Muscle layer of duodenum (tissue), 2 donors: Measurements from ENCODE around the gene ABCA1.

Source experiments
- H3K27ac ChIP-seq: one replicate; pipeline ENCODE4 v1.7.0; 2013; ENCODE audit warnings: mild to moderate bottlenecking, low read length
- H3K27me3 ChIP-seq: one replicate; pipeline ENCODE4 v1.7.0; 2013; ENCODE audit warnings: low read depth, mild to moderate bottlenecking, control low read depth, low read length
- H3K36me3 ChIP-seq, 2 donors: one replicate each; pipeline ENCODE4 v1.7.0; 2013; ENCODE audit warnings: low read length in 2 of 2, control low read depth in 1 of 2, mild to moderate bottlenecking in 1 of 2; ENCODE audit not compliant: insufficient read depth in 2 of 2, control insufficient read depth in 1 of 2
- H3K4me1 ChIP-seq, 2 donors: one replicate each; pipeline ENCODE4 v1.7.0; 2013; ENCODE audit warnings: low read length in 2 of 2, mild to moderate bottlenecking in 2 of 2, control low read depth in 1 of 2, moderate library complexity in 1 of 2; ENCODE audit not compliant: insufficient read depth in 2 of 2, control insufficient read depth in 1 of 2
- H3K4me3 ChIP-seq, 2 donors: one replicate each; pipeline ENCODE4 v1.7.0; 2013; ENCODE audit warnings: low read length in 2 of 2, low read depth in 1 of 2, mild to moderate bottlenecking in 1 of 2
- H3K9me3 ChIP-seq, 2 donors: one replicate each; pipeline ENCODE4 v1.7.0; 2013; ENCODE audit warnings: low read length in 2 of 2, control low read depth in 1 of 2, mild to moderate bottlenecking in 1 of 2; ENCODE audit not compliant: control insufficient read depth in 1 of 2
- donor health status: healthy.

Gene ABCA1

GRCh38 chr9:104794070-104794469, 133.9 kb downstream of the ABCA1 start:
- Histone ChIP-seq H3K27me3 (no peaks in the 10 kb centered on the region), H3K36me3 (peaks cover 86 to 89% of the 10 kb centered on the region in 2 donors), H3K4me1 (no peaks in the 10 kb centered on the region)

GRCh38 chr9:104788251-104788650, 139.7 kb downstream of the ABCA1 start:
- H3K36me3 ChIP-seq = peaks cover 78 to 97% of the 10 kb centered on the region in 2 donors

More at GRCh38 chr9:104794070-104794469, 133.9 kb downstream of the ABCA1 start:
- Histone ChIP-seq H3K27ac (no peak overlapping the region), H3K4me3 (no peak overlapping the region), H3K9me3 (no peaks in the 10 kb centered on the region)

GRCh38 chr9:104787306-104788015, 140.5 kb downstream of the ABCA1 start:
- H3K27me3 ChIP-seq = no peaks in the 10 kb centered on the region
- H3K27ac ChIP-seq = no peak overlapping the region
- H3K4me3 ChIP-seq = no peak overlapping the region
- peaks cover 78 to 96% of the 10 kb centered on the region in 2 donors for H3K36me3 ChIP-seq
- H3K4me1 ChIP-seq = no peaks in the 10 kb centered on the region
- H3K9me3 ChIP-seq = no peaks in the 10 kb centered on the region

More at GRCh38 chr9:104788251-104788650, 139.7 kb downstream of the ABCA1 start:
- Histone ChIP-seq H3K4me1 (no peaks in the 10 kb centered on the region), H3K27me3 (no peaks in the 10 kb centered on the region), H3K27ac (no peak overlapping the region), H3K9me3 (no peaks in the 10 kb centered on the region), H3K4me3 (no peak overlapping the region)

- Histone ChIP-seq H3K36me3 (peaks cover 72 to 88% of the 10 kb centered on the region in 2 donors), H3K4me1 (no peaks in the 10 kb centered on the region), H3K9me3 (no peaks in the 10 kb centered on the region), H3K27ac (no peak overlapping the region), H3K27me3 (no peaks in the 10 kb centered on the region), H3K4me3 (no peak overlapping the region)
Measured at GRCh38 chr9:104786293-104786692, 141.7 kb downstream of the ABCA1 start.

GRCh38 chr9:104784098-104784497, 143.9 kb downstream of the ABCA1 start:
- Histone ChIP-seq H3K9me3 (no peaks in the 10 kb centered on the region), H3K27ac (no peak overlapping the region), H3K4me3 (no peak overlapping the region), H3K4me1 (no peaks in the 10 kb centered on the region), H3K36me3 (peaks cover 59 to 67% of the 10 kb centered on the region in 2 donors), H3K27me3 (no peaks in the 10 kb centered on the region)

DNA sequence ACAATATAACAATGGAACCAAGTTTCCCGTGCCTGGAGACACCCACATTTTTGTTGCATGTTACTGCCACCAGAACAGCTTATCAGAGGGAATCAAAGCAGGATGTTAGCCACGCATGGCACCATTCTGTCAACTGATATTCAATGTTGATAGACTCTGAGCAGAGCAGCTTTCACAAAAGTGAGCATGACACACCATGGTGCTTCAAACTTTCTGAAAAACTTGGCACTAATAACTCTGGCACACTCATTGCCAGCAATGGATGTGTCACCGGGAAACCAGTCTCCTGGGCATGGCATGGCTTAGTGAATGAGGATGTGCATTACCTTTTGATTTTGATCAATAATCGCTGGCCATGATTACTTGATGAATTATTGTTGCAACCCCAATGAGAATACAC, 144.4 kb downstream of the ABCA1 start:
- no peaks in the 10 kb centered on the region for H3K27me3 ChIP-seq
- no peaks in the 10 kb centered on the region for H3K9me3 ChIP-seq
- H3K4me1 ChIP-seq = no peaks in the 10 kb centered on the region
- peaks cover 54 to 61% of the 10 kb centered on the region in 2 donors for H3K36me3 ChIP-seq
- H3K27ac ChIP-seq = no peak overlapping the region
- H3K4me3 ChIP-seq = no peak overlapping the region

- Histone ChIP-seq H3K36me3 (peaks cover 27 to 37% of the 10 kb centered on the region in 2 donors), H3K27me3 (no peaks in the 10 kb centered on the region), H3K27ac (no peak overlapping the region), H3K9me3 (no peaks in the 10 kb centered on the region), H3K4me1 (peaks cover 0 to 5% of the 10 kb centered on the region in 2 donors), H3K4me3 (no peak overlapping the region)
Measured at GRCh38 chr9:104780796-104781395, 147.1 kb downstream of the ABCA1 start.

GRCh38 chr9:104779946-104780535, 147.9 kb downstream of the ABCA1 start:
- no peak overlapping the region for H3K27ac ChIP-seq
- peaks cover 24 to 28% of the 10 kb centered on the region in 2 donors for H3K36me3 ChIP-seq
- peaks cover 0 to 5% of the 10 kb centered on the region in 2 donors for H3K4me1 ChIP-seq
- no peaks in the 10 kb centered on the region for H3K9me3 ChIP-seq
- no peak overlapping the region for H3K4me3 ChIP-seq
- no peaks in the 10 kb centered on the region for H3K27me3 ChIP-seq

DNA sequence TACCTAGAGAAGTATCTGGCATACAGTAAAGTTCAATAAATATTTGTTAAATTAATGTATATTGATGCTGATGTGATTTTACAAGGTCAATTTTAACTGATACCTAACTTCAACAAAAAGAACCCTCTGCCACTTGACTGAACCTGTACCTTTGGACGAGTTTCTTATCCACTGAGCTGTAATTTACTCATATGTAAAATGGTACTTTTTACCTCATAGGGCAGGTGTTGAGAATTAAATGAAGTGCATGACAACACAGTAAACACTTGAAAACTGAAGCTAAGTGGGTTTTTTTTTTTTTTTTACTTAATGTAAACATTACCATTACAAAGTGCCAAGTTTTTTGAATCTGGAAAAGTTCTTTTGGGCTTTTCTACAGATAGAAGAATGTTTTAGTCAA, 148.6 kb downstream of the ABCA1 start:
- Histone ChIP-seq H3K27me3 (no peaks in the 10 kb centered on the region), H3K36me3 (peaks cover 21 to 24% of the 10 kb centered on the region in 2 donors), H3K27ac (no peak overlapping the region), H3K4me3 (no peak overlapping the region), H3K4me1 (peaks cover 0 to 5% of the 10 kb centered on the region in 2 donors), H3K9me3 (no peaks in the 10 kb centered on the region)

DNA sequence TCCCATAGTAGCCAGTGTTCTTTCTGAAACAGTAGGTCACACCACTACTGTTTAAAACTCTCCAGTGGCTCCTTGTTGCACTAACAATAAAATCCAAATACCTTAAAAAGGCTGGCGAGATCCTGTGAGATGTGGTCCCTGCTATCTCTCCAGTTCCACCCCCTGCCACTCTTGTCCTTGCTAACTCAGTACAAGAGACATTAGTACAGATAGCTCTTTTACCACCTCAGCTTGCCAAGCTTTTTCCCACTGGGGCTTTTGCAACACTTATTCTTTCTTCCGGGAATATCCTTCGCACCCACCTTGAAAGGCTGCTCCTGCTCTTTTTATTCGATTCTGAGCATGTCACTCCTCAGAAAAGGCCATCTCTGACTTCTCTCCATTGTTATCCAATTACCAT, 149.2 kb downstream of the ABCA1 start:
- H3K9me3 ChIP-seq = no peaks in the 10 kb centered on the region
- no peak overlapping the region for H3K27ac ChIP-seq
- H3K27me3 ChIP-seq = no peaks in the 10 kb centered on the region
- H3K4me1 ChIP-seq = peaks cover 4 to 5% of the 10 kb centered on the region in 2 donors
- H3K36me3 ChIP-seq = peaks cover 16 to 18% of the 10 kb centered on the region in 2 donors
- no peak overlapping the region for H3K4me3 ChIP-seq

DNA sequence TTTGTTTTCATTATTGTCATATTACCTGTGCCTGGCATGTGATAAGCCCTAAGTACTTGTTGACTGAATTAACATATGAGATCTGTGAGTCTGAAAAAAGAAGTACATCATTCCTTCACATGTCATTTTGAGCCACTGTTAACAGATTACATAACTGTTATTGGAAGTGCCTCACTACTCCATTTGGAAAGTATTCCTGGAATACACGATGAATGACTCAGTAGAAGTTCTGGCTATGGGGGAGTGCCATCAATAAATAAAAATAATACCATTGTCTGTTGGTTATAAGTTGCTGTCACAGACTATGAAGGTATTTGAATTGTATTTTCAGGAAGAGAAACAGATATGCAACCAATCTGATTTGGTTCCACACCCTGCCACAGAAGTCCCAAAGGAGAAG, 151.2 kb downstream of the ABCA1 start:
- H3K4me1 ChIP-seq = peaks cover 5% of the 10 kb centered on the region in 2 donors
- H3K36me3 ChIP-seq = peaks cover 0 to 5% of the 10 kb centered on the region in 2 donors
- H3K9me3 ChIP-seq = no peaks in the 10 kb centered on the region
- H3K4me3 ChIP-seq = no peak overlapping the region
- no peak overlapping the region for H3K27ac ChIP-seq
- no peaks in the 10 kb centered on the region for H3K27me3 ChIP-seq
